NCI-H2171 treated with DMSO at 0.1 percent for 48 hours (cell line): ENCODE data around the gene AGBL4.

Experiments
- DNase-seq: peaks from one replicate; lab custom pipeline; 2025; lab: John Stamatoyannopoulos, UW

Gene AGBL4

GRCh38 chr1:48889615-48890014 lies 1134.1 kb downstream of the AGBL4 start:
- no peak for DNase-seq

- peak; percentile 52 for DNase-seq
Observed at GRCh38 chr1:48889082-48889481, 1134.7 kb downstream of the AGBL4 start.

- no peak for DNase-seq
Observed at GRCh38 chr1:48887796-48888195, 1136.0 kb downstream of the AGBL4 start.

- DNase-seq: no peak
Observed at GRCh38 chr1:48882020-48882419, 1141.7 kb downstream of the AGBL4 start.

GRCh38 chr1:48878191-48878940 lies 1145.4 kb downstream of the AGBL4 start:
- no peak for DNase-seq

- DNase-seq: peak; percentile 29
Observed at GRCh38 chr1:48876330-48876785, 1147.4 kb downstream of the AGBL4 start.

GRCh38 chr1:48875552-48876329 lies 1148.0 kb downstream of the AGBL4 start:
- peak; percentile 65 for DNase-seq

- DNase-seq: no peak
Observed at GRCh38 chr1:48873944-48874343, 1149.8 kb downstream of the AGBL4 start.

GRCh38 chr1:48870596-48870995 lies 1153.2 kb downstream of the AGBL4 start:
- peak; percentile 35 for DNase-seq

- peak; percentile 7 for DNase-seq
Observed at GRCh38 chr1:48869116-48869893, 1154.4 kb downstream of the AGBL4 start.

GRCh38 chr1:48864913-48865312 lies 1158.8 kb downstream of the AGBL4 start:
- DNase-seq: no peak

GRCh38 chr1:48859456-48859855 lies 1164.3 kb downstream of the AGBL4 start:
- no peak for DNase-seq

- DNase-seq: no peak
Observed at GRCh38 chr1:48858200-48858920, 1165.4 kb downstream of the AGBL4 start.

GRCh38 chr1:48853006-48853405 lies 1170.7 kb downstream of the AGBL4 start:
- no peak for DNase-seq

- DNase-seq: peak; percentile 9
Observed at GRCh38 chr1:48851638-48852037, 1172.1 kb downstream of the AGBL4 start.

- DNase-seq: no peak
Observed at GRCh38 chr1:48848035-48848434, 1175.7 kb downstream of the AGBL4 start.

- DNase-seq: no peak
Observed at GRCh38 chr1:48846441-48846840, 1177.3 kb downstream of the AGBL4 start.

- no peak for DNase-seq
Observed at GRCh38 chr1:48844187-48844586, 1179.6 kb downstream of the AGBL4 start.

GRCh38 chr1:48841966-48842365 lies 1181.8 kb downstream of the AGBL4 start:
- DNase-seq: no peak

GRCh38 chr1:48841461-48841860 lies 1182.3 kb downstream of the AGBL4 start:
- DNase-seq: no peak

- no peak for DNase-seq
Observed at GRCh38 chr1:48831120-48831978, 1192.4 kb downstream of the AGBL4 start.
